ACHN (cell line): ENCODE measurements around the gene CDHR5.

Experiments used
- DNase-seq: peaks from one replicate; pipeline ENCODE4 v3.0.0-alpha.2; 2015
- in situ Hi-C: cut with HindIII; loops from 2 replicates; pipeline ENCODE4 v1.10.0; 2017; ENCODE audit warnings: low sequenced_read_pairs, low pct_ligation_motif_present, low pct_unique_long_range_greater_than_20kb

The CDHR5 gene

DNA sequence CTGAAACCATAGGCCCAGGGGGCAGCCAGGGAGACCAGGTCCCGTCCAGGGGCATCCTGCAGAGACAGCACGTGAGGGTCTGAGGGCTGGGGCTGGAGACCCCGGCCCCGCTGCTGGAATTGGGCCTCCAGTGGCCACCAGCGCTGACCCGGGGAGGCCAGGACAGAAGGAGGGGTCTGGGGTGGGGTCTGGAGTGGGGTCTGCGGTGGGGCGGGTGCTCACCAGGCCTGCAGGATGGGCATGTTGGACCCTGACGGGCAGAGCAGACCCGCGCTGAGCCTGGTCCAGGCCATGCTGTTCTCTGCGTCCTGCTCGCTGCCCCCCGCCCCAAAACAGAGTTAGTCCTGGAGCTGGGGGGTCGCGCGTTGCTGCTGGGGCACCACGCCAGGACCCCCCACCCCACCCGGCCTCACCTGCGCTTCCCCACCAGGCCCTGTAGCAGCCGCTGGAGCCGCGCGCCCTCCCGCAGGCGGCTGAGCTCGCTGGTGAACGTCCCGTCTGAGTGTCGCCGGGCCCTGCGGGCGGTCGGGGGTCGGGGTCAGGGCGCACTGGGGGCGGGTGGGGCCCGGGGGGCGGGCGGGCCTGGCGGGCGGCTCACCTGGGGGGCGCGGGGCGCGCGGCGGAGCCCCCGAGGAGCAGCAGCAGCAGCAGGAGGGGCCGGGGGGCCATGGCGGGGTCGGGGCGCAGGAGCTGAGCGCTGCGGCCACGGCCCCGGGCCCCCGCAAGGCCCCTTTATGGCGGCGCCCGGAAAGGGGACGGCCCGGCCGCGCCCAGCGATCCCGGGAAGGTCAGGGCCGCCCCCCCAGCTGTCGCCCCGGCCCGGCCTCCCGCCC lies 1.9 kb upstream of the CDHR5 start, which contains the start of gene SCT:
Gene SCT (minus strand): TSS at position 707 of the 833 bp plus-strand sequence. CDS start 38 bp downstream, at position 669.
- no peak for DNase-seq
- in situ Hi-C loops: no loop called here

DNA sequence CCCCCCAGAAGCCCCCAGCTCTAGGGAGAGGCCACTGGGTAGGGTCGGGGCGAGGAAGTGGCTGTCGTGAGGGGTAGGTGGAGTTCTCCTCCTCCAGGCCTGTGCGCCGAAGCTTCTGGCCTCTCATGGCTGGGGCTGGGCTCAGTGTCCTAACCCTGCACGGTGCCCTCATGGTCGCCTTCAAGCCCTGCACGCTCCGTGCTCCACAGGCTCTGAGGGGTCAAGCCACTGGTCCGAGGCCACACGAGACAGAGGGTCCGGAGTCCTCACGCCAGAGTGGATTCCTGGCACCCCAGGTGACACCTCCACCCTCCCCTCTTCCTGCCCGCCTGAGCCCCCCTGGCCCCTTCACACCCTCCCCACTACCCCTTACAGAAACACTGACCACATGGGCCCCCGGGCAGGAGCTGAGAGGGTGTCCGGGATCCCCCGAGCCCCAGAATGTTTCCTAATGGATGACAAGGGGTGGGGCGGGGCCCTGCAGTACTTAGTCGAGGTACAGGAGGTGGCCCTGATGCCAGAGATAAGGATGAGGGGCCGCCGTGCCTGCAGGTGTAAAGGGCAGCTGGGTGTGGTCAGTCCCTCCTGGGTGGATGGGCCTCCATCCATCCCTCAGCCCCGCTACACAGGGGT lies 997 bp upstream of the CDHR5 start:
- in situ Hi-C loops: no loop called here

DNA sequence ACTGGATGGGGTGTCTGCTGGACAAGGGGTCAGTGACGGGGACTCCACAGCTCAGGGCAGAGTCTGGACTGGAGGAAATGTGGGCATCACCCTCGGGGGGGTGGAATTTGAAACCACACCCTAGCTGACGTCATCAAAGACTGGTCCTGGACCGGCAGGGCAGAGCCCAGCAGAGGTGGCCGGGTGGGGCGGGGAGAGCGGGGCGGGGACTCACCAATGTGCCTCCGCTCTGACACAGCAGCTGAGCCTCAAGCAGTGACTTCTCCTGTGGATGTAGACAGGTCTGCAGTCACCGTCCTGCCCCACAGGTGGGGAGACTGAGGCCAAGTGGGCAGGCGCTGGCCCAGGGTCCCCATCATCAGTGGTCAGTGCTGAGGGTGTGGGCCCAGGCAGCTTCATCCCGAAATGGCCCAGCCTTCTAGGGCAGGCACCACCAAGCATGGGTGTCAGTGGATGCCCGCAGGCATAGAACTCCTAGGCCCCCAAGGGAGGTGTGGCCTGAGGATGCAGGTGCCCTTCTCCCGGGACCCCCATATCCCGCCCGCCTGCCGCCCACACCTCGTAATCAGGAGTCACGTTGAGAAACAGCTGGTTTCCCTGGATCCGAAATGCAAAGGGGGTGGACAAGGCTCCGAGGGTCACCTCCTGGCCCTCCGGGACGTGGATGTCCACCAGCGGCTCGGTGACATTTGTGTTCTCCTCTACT lies 603 bp downstream of the CDHR5 start:
- in situ Hi-C loops: no loop called here
- no peak for DNase-seq

More for the DNA sequence above, 997 bp upstream of the CDHR5 start:
- no peak for DNase-seq

DNA sequence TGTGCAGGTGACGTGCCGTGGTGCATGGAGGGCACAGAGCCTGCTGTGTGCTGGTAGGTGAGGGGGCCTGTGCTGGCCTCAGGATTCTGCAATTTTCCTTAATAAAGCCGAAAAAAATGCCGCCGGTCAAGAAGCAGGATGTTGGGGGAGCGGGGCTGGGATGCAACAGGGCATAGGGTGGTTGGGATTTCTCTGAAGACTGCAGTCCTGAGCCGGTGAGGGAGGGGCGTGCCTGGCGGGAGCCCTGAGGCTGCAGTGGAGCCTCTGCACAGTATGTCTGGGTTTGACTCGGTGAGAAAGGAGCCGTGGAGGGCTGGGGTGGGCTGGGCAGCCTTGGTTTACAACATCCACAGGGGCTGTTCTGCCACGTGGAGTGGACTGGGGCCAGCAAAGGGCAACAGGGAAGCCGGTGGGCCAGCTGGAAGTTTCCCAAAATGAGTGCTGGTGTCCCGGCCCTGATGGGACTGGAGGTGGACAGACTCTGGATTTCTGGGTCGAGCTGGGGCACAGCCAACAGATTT lies 1.3 kb downstream of the CDHR5 start:
- no peak for DNase-seq
- in situ Hi-C loops: no loop called here

DNA sequence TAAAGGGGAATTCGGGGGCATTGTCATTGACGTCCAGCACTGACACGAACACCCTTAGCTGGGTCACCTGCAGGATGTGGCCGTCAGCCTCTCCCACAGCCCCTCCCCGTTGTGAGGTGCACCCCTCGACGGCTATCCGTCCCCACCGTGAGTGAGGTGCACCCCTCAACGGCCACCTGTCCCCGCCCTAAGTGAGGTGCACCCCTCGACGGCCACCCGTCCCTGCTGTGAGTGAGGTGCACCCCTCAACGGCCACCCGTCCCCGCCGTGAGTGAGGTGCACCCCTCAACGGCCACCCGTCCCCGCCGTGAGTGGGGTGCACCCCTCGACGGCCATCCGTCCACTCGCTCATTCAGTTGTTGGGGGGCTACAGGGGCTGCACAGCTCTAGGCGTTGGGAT lies 2.9 kb downstream of the CDHR5 start:
- DNase-seq: no peak
- in situ Hi-C loops: no loop called here

DNA sequence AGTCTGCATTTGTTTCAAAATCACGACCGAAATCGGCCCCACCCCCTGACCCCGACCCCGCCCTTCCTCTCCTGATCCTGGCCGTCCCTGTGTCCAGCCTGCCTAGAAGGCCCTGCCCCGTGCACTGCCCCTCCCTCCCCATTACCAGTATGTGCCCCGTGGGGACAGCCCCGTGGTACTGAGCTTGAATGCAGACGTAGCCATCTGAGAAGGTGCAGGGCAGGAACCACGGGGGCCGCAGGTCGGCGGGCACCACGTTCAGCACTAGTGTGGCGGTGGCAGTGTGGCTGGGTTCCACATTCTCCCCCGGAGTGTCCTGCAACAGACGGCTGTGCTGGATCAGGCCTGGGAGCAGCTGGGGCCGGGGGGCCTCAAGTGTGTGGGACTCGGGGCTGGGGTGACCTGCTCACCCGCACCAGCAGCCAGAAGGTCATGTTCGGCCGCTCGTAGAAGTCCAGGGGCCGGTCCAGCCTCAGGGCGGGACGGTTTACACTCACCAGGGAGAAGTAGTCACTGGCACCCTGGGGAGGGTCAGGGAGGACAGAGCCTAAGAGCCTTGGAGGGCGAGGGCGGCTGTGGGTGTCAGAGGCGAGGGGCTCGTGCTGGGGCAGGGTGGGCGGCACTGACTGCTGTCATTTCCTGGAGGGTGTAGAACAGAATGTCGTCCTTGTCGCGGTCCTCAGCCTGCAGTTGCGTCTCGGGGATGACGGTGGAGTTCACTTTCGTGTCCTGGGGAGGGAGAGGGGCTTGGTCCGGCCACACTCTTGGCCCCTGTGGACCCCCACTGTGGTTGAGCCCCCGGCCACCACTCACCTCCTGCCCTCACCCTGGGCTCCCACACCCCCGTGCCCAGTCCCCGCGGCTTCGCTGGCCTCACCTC lies 3.6 kb downstream of the CDHR5 start:
- in situ Hi-C loops: no loop called here
- no peak for DNase-seq

DNA sequence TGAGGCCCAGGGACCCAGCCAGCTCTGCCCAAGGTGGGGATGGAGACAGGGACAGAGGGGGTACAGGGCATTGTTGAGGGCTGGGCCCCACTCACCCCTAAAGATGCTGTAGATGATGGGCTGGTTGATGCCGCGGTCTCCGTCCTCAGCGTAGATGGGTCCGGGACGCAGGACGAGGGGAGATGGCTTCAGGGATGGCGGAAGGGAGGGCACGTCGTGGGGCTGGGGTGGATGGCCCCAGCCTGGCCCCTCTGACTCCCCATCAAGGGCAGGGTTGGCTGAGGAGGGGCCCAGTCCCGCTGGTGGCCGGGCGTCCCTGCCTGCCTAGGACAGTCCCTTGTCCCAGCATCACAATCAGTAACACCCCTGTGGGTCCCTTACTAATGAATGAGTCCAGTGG lies 4.6 kb downstream of the CDHR5 start:
- in situ Hi-C loops: no loop called here
- no peak for DNase-seq

DNA sequence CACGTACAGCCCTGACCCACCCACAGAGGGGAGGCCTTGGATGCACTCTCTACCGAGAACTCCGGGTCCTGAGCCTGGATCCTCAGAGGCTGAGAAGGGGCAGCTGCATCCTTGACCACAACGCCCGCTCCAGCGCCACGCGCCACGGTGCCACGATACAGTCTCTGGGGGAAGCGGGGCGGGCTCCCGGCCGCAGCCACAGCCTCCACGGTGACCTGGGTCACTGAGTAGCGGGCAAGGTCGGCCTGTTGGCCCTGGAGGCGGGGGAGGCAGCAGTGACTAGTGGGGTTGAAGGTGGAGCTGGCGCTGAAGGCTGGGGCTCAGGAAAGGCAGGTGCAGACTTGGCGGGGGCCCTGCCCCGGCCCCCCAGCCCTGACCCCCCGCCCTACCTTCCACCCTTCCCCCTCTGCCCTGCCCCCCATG lies 5.1 kb downstream of the CDHR5 start:
- no peak for DNase-seq
- in situ Hi-C loops: no loop called here

DNA sequence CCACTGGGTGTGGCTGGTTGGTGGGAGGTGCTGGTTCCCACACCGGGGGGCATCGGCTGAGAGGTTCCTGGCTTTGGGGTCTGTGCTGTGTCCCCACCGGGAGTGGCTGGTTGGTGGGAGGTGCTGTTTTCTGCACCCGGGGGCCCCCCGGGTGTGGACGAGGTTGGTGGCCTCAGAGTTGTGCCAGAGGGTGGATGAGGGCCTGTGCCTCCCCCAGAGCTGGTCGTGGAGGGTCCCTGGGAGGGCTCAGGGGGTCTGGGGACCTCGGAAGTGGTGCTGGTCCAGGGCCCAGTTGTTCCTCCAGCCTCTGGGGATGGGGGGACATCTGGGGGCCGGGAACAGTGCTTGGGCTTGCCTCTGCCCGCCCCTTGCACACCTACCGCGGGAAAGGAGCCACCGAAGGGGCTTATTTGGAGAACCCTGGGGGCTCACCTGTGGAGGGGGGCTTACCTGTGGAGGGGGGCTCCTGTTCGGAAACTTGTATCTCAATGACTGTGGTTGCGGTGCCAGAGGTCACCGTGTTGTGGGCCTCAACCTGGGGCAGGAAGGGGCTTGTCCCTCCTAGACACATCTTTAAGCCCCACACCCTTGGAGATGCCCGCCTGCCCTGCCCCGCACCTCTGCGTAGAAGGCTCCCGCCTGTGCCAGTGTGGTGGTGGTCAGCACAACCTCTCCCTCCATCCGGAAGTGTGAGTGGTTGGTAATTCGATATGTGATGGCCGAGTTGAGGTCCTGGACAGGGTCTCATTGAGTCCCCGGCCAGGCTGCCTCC lies 5.7 kb downstream of the CDHR5 start:
- in situ Hi-C loops: no loop called here
- no peak for DNase-seq

DNA sequence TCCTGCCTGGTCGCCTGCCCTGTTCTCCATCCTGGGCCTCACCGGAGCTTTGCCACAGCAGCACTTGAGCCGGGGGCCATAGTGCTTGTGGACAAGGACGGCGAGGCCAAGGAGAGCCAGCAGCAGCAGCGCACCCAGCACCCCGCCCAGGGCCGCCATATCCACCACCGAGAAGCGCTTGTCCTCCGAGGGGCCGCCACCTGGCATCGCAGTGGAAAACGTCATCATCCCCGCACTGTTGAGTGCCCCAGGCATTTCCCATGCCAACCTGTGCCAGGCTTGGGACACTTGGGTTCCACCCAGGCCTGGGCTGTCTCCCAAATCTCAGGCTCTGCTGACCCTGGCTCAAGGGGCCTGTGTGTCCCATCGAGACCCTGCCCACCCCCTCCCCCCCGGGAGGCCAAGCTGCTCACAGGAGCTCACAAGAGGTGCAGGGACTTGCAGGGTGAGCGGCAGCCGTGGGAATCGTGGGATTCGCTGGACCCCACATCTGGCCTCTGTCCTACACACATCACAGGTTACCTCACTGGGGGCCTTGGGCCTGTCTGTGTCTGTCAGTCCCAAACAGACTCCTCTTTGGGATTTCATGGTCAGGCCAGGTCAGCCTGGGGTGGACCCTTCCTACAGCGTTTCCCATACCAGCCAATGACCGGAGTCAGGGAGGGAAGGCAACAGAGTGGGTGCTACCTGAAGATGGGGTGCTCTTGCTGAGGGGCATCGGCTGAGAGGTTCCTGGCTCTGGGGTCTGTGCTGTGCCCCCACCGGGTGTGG lies 6.7 kb downstream of the CDHR5 start:
- DNase-seq: no peak
- in situ Hi-C loops: no loop called here

DNA sequence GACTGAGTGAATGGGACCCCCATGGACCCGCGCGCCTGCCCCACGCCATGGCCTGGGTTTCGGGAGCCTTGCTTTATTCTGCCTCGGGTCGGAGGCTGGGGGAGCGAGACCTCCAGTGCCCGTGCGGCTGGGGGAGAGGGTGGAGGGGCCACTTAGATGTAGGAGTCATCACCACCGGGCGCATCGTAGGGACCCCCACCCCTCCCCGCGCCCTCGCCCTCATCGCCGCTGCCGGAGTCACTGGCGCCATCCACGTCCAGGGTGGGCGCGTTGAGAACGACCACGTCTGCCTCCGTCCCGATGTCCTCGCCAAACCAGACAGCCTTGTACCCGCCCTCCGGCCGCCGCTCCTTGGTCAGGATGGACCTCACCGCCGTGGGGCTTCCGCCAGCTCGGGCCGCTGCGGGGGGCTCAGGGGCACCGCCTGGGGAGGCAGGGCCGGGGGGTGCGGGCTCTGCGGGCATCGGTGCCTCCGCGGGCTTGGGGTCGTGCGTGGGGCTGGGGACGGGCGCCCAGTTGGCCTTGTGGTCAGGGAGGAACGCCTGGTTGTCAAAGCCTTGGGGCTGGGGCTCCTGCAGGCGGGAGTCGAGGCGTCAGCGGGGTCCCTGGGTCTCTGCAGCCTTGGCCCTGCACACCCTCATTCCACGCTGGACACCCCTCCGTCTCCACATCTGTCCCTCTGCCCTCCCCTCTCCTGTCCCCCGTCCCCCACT lies 7.4 kb downstream of the CDHR5 start:
- DNase-seq: no peak
- in situ Hi-C loops: no loop called here

DNA sequence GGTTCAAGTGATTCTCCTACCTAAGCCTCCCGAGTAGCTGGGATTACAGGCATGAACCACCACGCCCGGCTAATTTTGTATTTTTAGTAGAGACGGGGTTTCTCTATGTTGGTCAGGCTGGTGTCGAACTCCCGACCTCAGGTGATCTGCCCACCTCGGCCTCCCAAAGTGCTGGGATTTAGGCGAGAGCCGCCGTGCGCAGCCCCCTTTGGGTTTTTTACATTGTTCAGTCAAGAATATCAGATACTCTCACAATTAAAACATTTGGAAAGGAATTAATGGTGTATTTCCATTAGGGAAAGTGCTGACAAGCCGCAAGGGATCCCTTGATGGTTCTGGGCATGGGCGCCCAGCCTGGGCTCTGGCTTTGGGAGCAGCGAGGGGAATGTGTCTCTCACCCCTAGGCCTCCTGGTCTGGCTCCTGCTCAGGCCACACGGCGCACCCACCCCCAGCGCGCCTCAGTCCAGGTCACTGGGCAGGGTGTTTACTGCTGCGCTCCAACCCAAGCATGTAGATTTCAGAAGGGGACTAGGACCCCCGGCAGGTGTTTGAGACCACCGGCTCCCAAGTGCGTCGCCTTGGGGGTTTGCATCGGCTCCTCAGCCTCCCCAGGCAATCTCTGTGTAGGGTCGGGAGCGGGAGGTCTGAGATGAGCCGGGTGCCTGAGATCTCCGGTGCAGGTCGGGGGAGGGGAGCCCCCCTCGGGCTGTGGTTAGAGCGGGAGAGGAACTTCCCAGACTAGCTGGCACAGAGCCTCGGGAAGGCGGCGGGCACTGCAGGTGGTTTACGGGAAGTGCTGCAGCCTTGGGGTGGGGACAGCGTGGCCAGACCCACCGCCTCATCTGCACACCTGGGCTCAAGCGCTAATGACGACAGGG lies 8.2 kb downstream of the CDHR5 start:
- DNase-seq: no peak
- in situ Hi-C loops: no loop called here

DNA sequence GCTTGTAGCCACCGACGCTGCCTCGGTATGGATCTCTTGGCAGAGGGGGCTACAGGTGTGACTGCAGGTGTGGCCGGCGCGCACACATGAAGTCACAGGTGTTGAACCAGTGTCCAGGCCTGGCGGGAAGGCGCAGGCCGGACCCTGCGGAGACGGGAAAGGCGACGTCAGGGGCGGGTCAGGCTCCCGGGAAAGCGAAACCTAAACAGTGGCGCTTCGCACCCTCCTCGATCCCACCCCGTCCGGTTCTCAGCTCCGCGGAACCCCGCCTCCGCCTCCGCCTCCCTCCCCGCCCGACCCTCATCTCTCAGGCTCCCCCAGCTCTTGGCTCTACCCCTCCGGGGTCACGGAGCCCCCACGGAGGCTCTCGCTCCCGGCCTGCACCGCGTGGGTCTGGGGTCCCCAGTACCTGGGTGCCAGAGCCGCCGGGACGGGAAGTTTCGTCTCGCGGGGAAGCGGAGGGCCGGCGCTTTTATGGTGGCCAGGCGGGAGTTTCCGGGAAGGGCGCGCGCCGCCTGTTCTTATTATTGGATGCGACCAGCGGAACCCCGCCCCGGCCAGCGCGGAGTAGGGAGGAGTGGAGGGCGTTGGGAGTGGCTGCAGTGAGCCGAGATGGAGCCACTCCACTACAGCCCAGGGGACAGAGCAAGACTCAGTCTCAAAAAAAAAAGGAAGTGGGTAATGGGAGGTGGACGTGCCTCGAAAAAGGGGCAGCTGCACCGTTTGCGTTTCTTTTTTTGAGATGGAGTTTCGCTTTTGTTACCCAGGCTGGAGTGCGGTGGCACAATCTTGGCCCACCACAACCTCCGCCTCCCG lies 9.0 kb downstream of the CDHR5 start, which contains the start of gene IRF7:
Gene IRF7 (minus strand): TSS at position 447 of the 816 bp plus-strand sequence. CDS start 586 bp downstream, outside the sequence.
- in situ Hi-C loops: no loop called here
- peak; percentile 88 for DNase-seq

DNA sequence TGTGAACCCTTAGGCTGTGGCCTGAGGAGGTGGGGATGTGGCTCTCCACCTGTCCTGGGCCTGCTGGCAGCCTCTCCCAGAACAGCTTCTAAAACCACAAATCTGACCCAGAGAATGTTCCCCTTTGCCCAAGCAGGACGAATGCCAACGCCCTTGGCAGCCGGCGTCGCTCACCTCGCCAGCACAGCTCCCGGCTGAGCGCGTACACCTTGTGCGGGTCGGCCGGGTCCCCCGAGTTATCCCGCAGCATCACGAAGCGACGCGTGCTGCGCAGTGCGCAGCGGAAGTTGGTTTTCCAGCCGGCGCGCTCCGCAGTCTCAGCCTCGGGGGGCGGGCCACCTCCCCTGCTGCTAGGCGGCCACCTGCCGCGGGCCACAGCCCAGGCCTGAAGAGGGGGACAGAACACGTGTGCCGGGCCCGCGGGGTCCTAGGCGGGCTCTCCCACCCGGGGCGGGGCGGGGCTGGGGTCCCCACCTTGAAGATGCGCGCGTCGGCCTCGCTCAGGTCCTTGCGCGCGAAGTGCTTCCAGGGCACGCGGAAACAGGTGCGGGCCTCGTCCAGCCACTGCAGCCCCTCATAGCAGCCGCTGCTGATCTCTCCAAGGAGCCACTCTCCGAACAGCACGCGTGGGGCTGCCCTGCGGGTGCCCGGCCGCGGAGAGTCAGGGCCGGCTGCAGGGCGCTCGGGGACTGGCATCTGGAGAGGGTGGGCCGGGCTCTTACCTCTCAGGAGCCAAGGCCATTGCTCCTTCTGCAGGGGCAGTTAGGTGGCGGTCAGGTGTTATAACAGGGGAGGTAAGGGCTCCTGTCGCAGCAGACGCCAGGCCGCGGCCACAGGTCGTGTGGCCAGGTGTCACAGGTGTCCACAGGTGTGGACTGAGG lies 9.9 kb downstream of the CDHR5 start:
- in situ Hi-C loops: no loop called here
- no peak for DNase-seq
